ENCODE measurements around the gene MLST8.
"Not testable (repeated sequence)": the region's sequence is repeated elsewhere in the genome, so short reads cannot be mapped to it uniquely, and the experiment has no call there.

MLST8 gene

GRCh38 chr16:2190002-2190658, 15.1 kb upstream of the MLST8 start:
- DNase-seq (ENCODE audit: low read depth in 2 of 2) = no peak

GRCh38 chr16:2190659-2191445, 14.4 kb upstream of the MLST8 start:
- DNase-seq (ENCODE audit: low read depth in 2 of 2) = no peak

GRCh38 chr16:2191446-2191706, 13.9 kb upstream of the MLST8 start:
- DNase-seq (ENCODE audit: low read depth in 2 of 2) = no peak

- DNase-seq (ENCODE audit: low read depth in 2 of 2) = no peak
Observed at GRCh38 chr16:2194166-2194834, 11.0 kb upstream of the MLST8 start.

GRCh38 chr16:2194852-2195321, 10.4 kb upstream of the MLST8 start:
- no peak for DNase-seq (ENCODE audit: low read depth in 2 of 2)

- no peak for DNase-seq (ENCODE audit: low read depth in 2 of 2)
Observed at GRCh38 chr16:2195322-2196161, 9.7 kb upstream of the MLST8 start.

- DNase-seq (ENCODE audit: low read depth in 2 of 2) = no peak
Observed at GRCh38 chr16:2196162-2196980, 8.9 kb upstream of the MLST8 start, which contains the start of gene CASKIN1. CASKIN1 (minus strand) TSS chr16:2196605; CDS start chr16:2196432, 173 bp downstream.

GRCh38 chr16:2196981-2197511, 8.2 kb upstream of the MLST8 start:
- no peak for DNase-seq (ENCODE audit: low read depth in 2 of 2)

GRCh38 chr16:2197765-2198164, 7.5 kb upstream of the MLST8 start:
- no peak for DNase-seq (ENCODE audit: low read depth in 2 of 2)

GRCh38 chr16:2198283-2198682, 7.0 kb upstream of the MLST8 start:
- no peak for DNase-seq (ENCODE audit: low read depth in 2 of 2)

- DNase-seq (ENCODE audit: low read depth in 2 of 2) = no peak
Observed at GRCh38 chr16:2199095-2199494, 6.2 kb upstream of the MLST8 start.

- DNase-seq (ENCODE audit: low read depth in 2 of 2) = no peak
Observed at GRCh38 chr16:2199621-2200139, 5.6 kb upstream of the MLST8 start.

GRCh38 chr16:2200313-2200712, 4.9 kb upstream of the MLST8 start:
- DNase-seq (ENCODE audit: low read depth in 2 of 2) = no peak

- not testable (repeated sequence) for DNase-seq (ENCODE audit: low read depth in 2 of 2)
Observed at GRCh38 chr16:2203119-2203688, 2.0 kb upstream of the MLST8 start.

GRCh38 chr16:2204416-2205103, 694 bp upstream of the MLST8 start:
- DNase-seq (ENCODE audit: low read depth in 2 of 2) = no peak

- DNase-seq (ENCODE audit: low read depth in 2 of 2) = no peak
Observed at GRCh38 chr16:2205967-2206313, 686 bp downstream of the MLST8 start.

GRCh38 chr16:2206420-2206779, 1.1 kb downstream of the MLST8 start:
- DNase-seq (ENCODE audit: low read depth in 2 of 2) = no peak

- no peak for DNase-seq (ENCODE audit: low read depth in 2 of 2)
Observed at GRCh38 chr16:2206780-2207433, 1.7 kb downstream of the MLST8 start.

GRCh38 chr16:2207872-2208271, 2.6 kb downstream of the MLST8 start:
- no peak for DNase-seq (ENCODE audit: low read depth in 2 of 2)

All from stimulated activated CD4-positive, alpha-beta T cell treated with anti-CD3 and anti-CD28 coated beads, Interleukin-12 subunit alpha, Interleukin-12 subunit beta, amount 100 ng/mL, for 24 hours (primary cell).